Measurements from ENCODE around the gene TEKT2. TPM values are rescaled to one million over a fixed set of nuclear protein-coding genes. Genes with fewer than 3 reads are reported as not detected.

The TEKT2 gene
- polyA plus RNA-seq, 1 experiment, result 0.10 TPM

DNA sequence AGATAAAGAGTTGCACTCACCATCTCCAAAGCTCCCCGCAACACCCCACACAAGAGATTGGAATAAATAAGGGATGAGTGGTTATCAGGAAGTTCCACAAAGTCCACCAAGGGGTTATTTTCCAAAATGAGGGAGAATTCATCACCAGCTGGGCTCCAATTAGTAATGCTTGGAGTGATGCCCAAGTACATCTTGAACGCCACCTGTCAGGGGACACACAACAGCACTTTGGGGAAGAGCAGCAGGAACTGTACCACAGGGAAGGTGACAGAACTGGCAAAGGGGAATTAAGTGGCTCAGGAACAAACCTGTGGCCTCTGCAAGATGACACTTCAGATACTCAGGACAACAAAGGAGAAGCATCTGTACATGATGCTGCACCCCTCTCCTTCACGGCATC is 53.9 kb downstream of the TEKT2 start:
- DNase-seq (ENCODE audit: low read depth), result no peak
- peaks cover 5% of the 10 kb centered on the region for H3K36me3 ChIP-seq (ENCODE audit: control insufficient read depth, insufficient read depth, low read length)
- POLR2A ChIA-PET, result no interaction called here
- H3K4me3 ChIP-seq (ENCODE audit: low read depth, low read length), result no peak overlapping the region
- no peaks in the 10 kb centered on the region for H3K27me3 ChIP-seq (ENCODE audit: control insufficient read depth, insufficient read depth, low read length)
- CTCF ChIA-PET, result interaction anchor here (5.4 to 12.1 kb wide), 3 partner anchors 12 to 52 kb away, joined by 53 to 382 read pairs (median 72); partner anchors contain the start of gene TRAPPC3
- TF ChIP-seq, protein P1, sequence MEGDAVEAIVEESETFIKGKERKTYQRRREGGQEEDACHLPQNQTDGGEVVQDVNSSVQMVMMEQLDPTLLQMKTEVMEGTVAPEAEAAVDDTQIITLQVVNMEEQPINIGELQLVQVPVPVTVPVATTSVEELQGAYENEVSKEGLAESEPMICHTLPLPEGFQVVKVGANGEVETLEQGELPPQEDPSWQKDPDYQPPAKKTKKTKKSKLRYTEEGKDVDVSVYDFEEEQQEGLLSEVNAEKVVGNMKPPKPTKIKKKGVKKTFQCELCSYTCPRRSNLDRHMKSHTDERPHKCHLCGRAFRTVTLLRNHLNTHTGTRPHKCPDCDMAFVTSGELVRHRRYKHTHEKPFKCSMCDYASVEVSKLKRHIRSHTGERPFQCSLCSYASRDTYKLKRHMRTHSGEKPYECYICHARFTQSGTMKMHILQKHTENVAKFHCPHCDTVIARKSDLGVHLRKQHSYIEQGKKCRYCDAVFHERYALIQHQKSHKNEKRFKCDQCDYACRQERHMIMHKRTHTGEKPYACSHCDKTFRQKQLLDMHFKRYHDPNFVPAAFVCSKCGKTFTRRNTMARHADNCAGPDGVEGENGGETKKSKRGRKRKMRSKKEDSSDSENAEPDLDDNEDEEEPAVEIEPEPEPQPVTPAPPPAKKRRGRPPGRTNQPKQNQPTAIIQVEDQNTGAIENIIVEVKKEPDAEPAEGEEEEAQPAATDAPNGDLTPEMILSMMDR (IDR thresholded peaks at IDR 0.05; ENCODE audit: insufficient read depth, low read depth, low read length), result no peak

Other genes with a start within 250 kb of the TEKT2 start
- 10.7 and 13.1 TPM in 2 replicates for gene AGO1, start 200.9 kb upstream of the TEKT2 start, polyA plus RNA-seq (2011; rRNA removed)
- gene AGO3, start 153.0 kb upstream of the TEKT2 start, polyA plus RNA-seq (2011; rRNA removed), result 18.9 and 20.5 TPM in 2 replicates
- gene ADPRS, start 4.8 kb downstream of the TEKT2 start, polyA plus RNA-seq (2011; rRNA removed), result 30.0 and 46.4 TPM in 2 replicates
- gene COL8A2, start 41.1 kb downstream of the TEKT2 start, polyA plus RNA-seq (2011; rRNA removed), result 6.0 and 6.8 TPM in 2 replicates
- 65.4 and 95.8 TPM in 2 replicates for gene TRAPPC3, start 65.4 kb downstream of the TEKT2 start, polyA plus RNA-seq (2011; rRNA removed)
- 20.7 and 33.7 TPM in 2 replicates for gene MAP7D1, start 72.1 kb downstream of the TEKT2 start, polyA plus RNA-seq (2011; rRNA removed)
- 45.8 and 69.0 TPM in 2 replicates for gene THRAP3, start 140.3 kb downstream of the TEKT2 start, polyA plus RNA-seq (2011; rRNA removed)
- gene SH3D21, start 222.3 kb downstream of the TEKT2 start, polyA plus RNA-seq (2011; rRNA removed), result 3.2 and 3.3 TPM in 2 replicates
- gene EVA1B, start 239.6 kb downstream of the TEKT2 start, polyA plus RNA-seq (2011; rRNA removed), result 101 and 133 TPM in 2 replicates